ENCODE data around the gene CLIC3.

The CLIC3 gene

DNA sequence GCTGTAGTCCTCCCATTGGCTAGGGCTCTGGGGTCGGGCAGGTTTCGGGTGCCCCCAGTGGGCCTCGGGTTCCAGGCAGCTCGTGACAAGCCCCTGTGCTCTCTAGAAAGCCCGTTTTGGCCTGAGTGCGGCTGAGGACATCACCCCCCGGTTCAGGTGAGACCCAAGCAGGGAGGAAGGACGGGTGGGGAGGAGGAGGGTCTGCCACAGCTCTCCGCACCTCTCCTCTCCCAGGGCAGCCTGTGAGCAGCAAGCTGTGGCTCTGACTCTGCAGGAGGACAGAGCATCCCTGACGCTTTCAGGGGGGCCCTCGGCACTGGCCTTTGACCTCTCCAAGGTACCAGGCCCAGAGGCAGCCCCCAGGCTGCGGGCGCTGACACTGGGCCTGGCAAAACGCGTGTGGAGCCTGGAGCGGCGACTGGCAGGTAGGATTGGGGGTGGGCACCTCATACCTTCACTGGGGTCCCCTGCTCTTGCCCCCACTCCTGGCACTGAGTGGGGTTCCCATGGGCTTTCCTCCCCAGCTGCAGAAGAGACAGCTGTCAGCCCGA is 3.5 kb downstream of the CLIC3 start:
- peak overlapping the region; percentile 95 for H3K27ac Mint-ChIP-seq
- peaks cover 12 to 18% of the 10 kb centered on the region in 2 donors for H3K36me3 Mint-ChIP-seq
- H3K4me3 Mint-ChIP-seq = peak overlapping the region; percentile 89 to 96
- ATAC-seq (replicated peaks) = no peak
- peaks cover 9 to 44% of the 10 kb centered on the region in 2 donors for H3K27me3 Mint-ChIP-seq
- peaks cover 20 to 51% of the 10 kb centered on the region in 2 donors for H3K4me1 Mint-ChIP-seq
- H3K9me3 Mint-ChIP-seq = no peaks in the 10 kb centered on the region
- DNase-seq = no peak

GRCh38 chr9:136991993-136992818 is 4.2 kb downstream of the CLIC3 start, which contains the start of gene PAXX:
Gene PAXX, plus strand, starts transcription at chr9:136992422. Its CDS starts 22 bp downstream, at chr9:136992444.
- Mint-ChIP-seq H3K27me3 (peaks cover 15 to 44% of the 10 kb centered on the region in 2 donors), H3K9me3 (no peaks in the 10 kb centered on the region), H3K4me1 (peaks cover 16 to 44% of the 10 kb centered on the region in 2 donors), H3K4me3 (peak within 1 kb of the TSS; percentile 89 to 96), H3K36me3 (peaks cover 12 to 18% of the 10 kb centered on the region in 2 donors), H3K27ac (peak within 1 kb of the TSS; percentile 95)
- ATAC-seq (replicated peaks) = peak; percentile 88 to 92
- DNase-seq = peak; percentile 91

DNA sequence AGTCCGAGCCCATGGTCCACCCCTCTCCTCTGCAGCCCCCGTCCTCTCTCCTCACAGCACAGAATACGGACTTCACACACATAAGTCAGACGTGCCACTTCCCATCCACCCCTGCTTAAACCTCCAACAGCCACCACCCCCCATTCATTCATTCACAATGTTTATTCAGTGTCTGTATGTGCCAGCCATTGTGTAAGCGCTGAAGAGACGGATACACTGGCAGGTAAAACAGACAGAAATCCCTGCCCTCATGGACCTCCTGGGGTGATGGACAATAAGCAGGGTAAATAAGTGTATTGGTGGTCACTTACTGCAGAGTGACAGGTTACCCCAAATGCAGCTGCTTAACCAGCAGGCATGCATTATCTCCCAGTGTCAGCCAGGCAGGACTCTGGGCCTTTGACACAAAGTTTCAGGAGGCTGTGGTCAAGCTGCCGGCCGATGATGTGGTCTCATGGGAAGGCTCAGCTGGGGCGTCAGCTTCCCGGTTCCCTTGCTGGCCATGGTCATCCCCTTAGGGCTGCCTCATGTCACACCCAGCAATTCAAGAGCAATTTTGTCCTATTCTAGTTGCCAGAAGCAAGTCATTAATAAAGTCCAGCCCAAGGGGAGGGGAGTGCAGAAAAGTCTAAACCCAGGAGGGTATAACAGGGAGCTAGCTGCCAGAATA is 6.0 kb downstream of the CLIC3 start:
- Mint-ChIP-seq H3K36me3 (peaks cover 12 to 15% of the 10 kb centered on the region in 2 donors), H3K27ac (peak overlapping the region; percentile 5), H3K27me3 (peaks cover 22 to 46% of the 10 kb centered on the region in 2 donors), H3K4me3 (peak overlapping the region; percentile 8 to 38), H3K9me3 (no peaks in the 10 kb centered on the region), H3K4me1 (peaks cover 7 to 30% of the 10 kb centered on the region in 2 donors)
- ATAC-seq (replicated peaks) (no peak), DNase-seq (no peak)

- Mint-ChIP-seq H3K9me3 (no peaks in the 10 kb centered on the region), H3K4me1 (peaks cover 8 to 27% of the 10 kb centered on the region in 2 donors), H3K36me3 (peaks cover 7 to 12% of the 10 kb centered on the region in 2 donors), H3K27me3 (peaks cover 26 to 61% of the 10 kb centered on the region in 2 donors), H3K27ac (no peak overlapping the region), H3K4me3 (no peak overlapping the region)
- ATAC-seq (replicated peaks) (no peak), DNase-seq (no peak)
Measured at GRCh38 chr9:136988872-136989271, 7.5 kb downstream of the CLIC3 start.

DNA sequence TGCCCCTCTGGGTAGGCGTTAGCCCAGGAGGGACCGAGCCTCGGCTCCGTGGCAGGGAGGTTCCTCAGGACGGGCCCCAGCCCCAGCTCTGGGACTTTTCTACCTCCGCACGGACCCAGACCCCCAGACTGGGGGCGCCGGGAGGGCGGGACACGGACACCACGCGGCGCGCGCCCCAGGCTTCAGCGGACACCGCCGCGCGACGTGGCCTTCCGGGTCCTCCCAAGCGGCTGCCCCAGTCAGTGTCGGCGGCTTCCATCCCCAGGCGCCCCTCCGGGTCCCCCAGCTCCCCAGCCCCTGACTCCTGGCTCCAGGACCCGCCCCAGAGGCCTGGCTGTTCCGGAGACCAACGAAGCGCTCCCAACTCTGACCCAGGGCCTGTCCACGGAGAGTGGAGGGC is 10.5 kb downstream of the CLIC3 start:
- no peaks in the 10 kb centered on the region for H3K9me3 Mint-ChIP-seq
- no peak overlapping the region for H3K27ac Mint-ChIP-seq
- DNase-seq (no peak), ATAC-seq (replicated peaks) (no peak)
- peaks cover 43 to 90% of the 10 kb centered on the region in 2 donors for H3K27me3 Mint-ChIP-seq
- peaks cover 4 to 6% of the 10 kb centered on the region in 2 donors for H3K4me1 Mint-ChIP-seq
- H3K36me3 Mint-ChIP-seq = peaks cover 0 to 4% of the 10 kb centered on the region in 2 donors
- no peak overlapping the region for H3K4me3 Mint-ChIP-seq

DNA sequence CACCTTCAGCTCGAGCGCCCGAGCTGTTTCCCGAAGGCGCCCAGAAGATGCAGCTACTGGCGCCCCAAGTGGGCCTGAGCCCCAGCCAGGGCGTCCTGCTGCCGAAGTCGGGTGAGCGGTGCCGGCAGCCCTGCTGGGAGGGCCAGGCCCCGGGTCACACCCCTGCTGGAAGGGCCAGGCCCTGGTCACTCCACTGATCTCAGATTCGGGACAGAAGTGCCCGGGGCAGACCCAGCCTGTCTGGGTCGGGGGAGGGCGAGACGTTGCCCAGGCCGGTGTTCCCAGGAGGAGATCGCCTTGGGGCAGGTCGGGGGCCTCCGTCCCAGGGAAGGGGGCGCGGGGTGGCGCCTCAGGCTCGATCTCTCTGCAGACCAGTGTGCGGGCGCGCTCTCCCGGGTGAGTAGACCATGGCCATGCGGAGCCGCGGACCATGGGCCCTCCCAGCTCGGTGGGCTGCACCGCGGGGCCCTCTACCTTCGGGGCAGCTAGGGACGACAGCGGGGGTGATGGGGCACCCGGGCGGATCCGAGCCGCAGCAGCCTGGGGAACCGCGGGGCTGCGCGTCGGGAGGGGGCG is 11.3 kb downstream of the CLIC3 start:
- Mint-ChIP-seq H3K9me3 (no peaks in the 10 kb centered on the region), H3K36me3 (peaks cover 0 to 4% of the 10 kb centered on the region in 2 donors), H3K4me1 (peaks cover 4 to 6% of the 10 kb centered on the region in 2 donors), H3K27ac (no peak overlapping the region), H3K4me3 (no peak overlapping the region), H3K27me3 (peaks cover 46 to 90% of the 10 kb centered on the region in 2 donors)
- ATAC-seq (replicated peaks) = peak in 1 of 2 donors; percentile 24
- no peak for DNase-seq

DNA sequence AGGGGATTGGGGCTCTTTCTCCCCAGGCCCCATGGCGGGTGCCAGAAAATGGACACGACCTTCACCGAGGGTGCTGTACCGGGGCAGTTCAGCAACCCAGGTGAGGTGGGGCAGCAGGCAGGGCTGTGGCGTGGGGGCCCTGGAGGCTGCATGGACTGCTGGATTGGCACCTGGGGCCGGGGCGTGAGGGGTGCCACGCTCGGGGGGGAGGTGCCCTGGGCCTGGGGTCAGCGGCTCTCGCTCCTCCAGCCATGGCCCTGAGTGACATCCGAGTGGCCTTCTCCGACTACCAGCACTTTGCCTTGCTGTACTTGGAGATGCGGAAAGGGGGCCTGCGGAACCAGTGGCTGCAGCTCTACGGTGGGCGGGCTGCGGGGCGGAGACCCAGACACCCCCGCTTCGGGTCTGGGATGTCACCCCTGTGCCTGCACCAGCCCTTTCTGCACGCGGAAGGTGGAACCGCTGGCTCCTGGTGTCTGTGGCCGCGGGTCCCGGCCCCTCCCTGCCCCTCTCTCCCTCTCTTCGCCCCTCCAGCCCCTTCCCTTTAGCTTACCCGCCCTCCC is 11.8 kb downstream of the CLIC3 start:
- H3K4me3 Mint-ChIP-seq = no peak overlapping the region
- peaks cover 0 to 4% of the 10 kb centered on the region in 2 donors for H3K36me3 Mint-ChIP-seq
- peaks cover 0 to 4% of the 10 kb centered on the region in 2 donors for H3K4me1 Mint-ChIP-seq
- H3K9me3 Mint-ChIP-seq = no peaks in the 10 kb centered on the region
- no peak for DNase-seq
- H3K27ac Mint-ChIP-seq = no peak overlapping the region
- H3K27me3 Mint-ChIP-seq = peaks cover 41 to 90% of the 10 kb centered on the region in 2 donors
- no peak for ATAC-seq (replicated peaks)

DNA sequence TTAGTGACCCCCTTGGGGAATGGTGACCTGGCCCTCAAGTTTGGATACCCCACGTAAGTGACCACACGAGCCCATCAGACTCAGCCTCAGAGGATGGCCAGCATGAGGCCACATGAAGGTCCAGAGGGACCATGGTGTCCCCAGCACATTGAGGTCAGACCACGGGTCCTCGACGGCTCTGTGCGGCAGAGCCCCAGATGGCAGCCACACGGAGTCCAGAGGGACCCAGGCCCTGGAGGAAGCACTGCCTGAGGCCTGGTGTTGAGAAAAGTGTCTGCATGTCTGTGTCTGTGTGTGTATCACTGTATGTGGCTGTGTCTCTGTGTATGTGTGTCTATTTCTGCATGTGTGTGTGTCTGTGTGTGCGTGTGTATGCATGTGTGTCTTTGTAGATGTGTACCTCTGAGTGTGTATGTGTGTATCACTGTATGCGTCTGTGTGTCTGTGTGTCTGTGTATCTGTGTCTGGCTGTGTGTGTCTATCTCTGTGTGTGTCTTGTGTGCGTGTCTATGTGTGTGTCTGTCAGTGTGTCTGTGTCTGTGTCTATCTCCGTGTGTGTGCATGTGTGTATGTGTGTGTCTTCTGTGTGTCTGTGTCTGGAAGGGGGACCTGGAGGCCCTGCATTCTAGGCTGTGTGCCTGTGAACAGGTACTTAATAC is 12.6 kb downstream of the CLIC3 start:
- H3K4me1 Mint-ChIP-seq = peaks cover 0 to 4% of the 10 kb centered on the region in 2 donors
- H3K4me3 Mint-ChIP-seq = no peak overlapping the region
- peaks cover 41 to 85% of the 10 kb centered on the region in 2 donors for H3K27me3 Mint-ChIP-seq
- ATAC-seq (replicated peaks) (no peak), DNase-seq (no peak)
- no peaks in the 10 kb centered on the region for H3K9me3 Mint-ChIP-seq
- peaks cover 0 to 4% of the 10 kb centered on the region in 2 donors for H3K36me3 Mint-ChIP-seq
- H3K27ac Mint-ChIP-seq = no peak overlapping the region

- H3K27me3 Mint-ChIP-seq = peaks cover 41 to 81% of the 10 kb centered on the region in 2 donors
Measured at GRCh38 chr9:136983167-136983566, 13.2 kb downstream of the CLIC3 start.

GRCh38 chr9:136982232-136983051 is 13.9 kb downstream of the CLIC3 start, which contains the start of gene LCNL1:
Gene LCNL1, plus strand, starts transcription at chr9:136982993. Its CDS starts 594 bp downstream, at chr9:136983587.
- no peak for ATAC-seq (replicated peaks)
- no peaks in the 10 kb centered on the region for H3K9me3 Mint-ChIP-seq
- no peak for DNase-seq
- H3K4me3 Mint-ChIP-seq = no peak within 1 kb of the TSS
- peaks cover 37 to 80% of the 10 kb centered on the region in 2 donors for H3K27me3 Mint-ChIP-seq
- H3K27ac Mint-ChIP-seq = no peak within 1 kb of the TSS
- peaks cover 0 to 4% of the 10 kb centered on the region in 2 donors for H3K4me1 Mint-ChIP-seq
- H3K36me3 Mint-ChIP-seq = peaks cover 0 to 4% of the 10 kb centered on the region in 2 donors

More at GRCh38 chr9:136983167-136983566, 13.2 kb downstream of the CLIC3 start:
- ATAC-seq (replicated peaks) = no peak
- no peaks in the 10 kb centered on the region for H3K9me3 Mint-ChIP-seq
- H3K27ac Mint-ChIP-seq = no peak overlapping the region
- peaks cover 0 to 4% of the 10 kb centered on the region in 2 donors for H3K4me1 Mint-ChIP-seq
- H3K36me3 Mint-ChIP-seq = peaks cover 0 to 4% of the 10 kb centered on the region in 2 donors
- DNase-seq = no peak
- no peak overlapping the region for H3K4me3 Mint-ChIP-seq

DNA sequence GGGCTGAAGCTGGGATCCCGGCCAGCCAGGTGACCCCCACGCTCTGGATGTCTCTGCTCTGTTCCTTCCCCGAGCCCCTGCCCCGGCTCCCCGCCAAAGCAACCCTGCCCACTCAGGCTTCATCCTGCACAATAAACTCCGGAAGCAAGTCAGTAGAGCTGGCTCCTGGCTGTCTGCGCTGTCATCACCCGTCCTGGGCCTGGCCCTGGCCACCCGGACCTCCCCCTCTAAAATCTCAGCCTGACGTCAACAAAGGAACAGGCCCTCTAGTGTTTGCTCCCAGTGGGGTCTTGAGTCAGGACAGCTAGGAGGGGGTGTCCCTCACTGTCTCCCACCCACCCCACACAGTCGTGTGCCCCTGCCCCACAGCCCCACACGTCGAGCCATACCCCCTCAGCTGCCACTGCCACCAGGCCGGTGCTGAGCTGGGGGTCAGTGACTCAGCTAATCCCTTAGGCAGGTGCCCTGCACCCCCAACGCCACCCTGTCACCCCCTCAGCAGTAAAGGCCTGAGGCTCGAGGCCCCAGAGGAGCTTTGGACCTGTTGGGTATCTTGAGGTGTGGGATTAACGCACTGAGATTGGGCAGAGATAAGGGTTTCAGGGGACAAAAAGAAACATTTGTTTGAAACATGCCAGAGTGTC is 14.7 kb downstream of the CLIC3 start:
- ATAC-seq (replicated peaks) (no peak), DNase-seq (no peak)
- peaks cover 0 to 5% of the 10 kb centered on the region in 2 donors for H3K4me1 Mint-ChIP-seq
- peaks cover 0 to 4% of the 10 kb centered on the region in 2 donors for H3K36me3 Mint-ChIP-seq
- H3K4me3 Mint-ChIP-seq = no peak overlapping the region
- H3K27me3 Mint-ChIP-seq = peaks cover 38 to 80% of the 10 kb centered on the region in 2 donors
- no peak overlapping the region for H3K27ac Mint-ChIP-seq
- H3K9me3 Mint-ChIP-seq = no peaks in the 10 kb centered on the region
